ENCODE data around the gene MEF2C.
"Not testable (repeated sequence)": the region's sequence is repeated elsewhere in the genome, so short reads cannot be mapped to it uniquely, and the experiment has no call there.

MEF2C gene

DNA sequence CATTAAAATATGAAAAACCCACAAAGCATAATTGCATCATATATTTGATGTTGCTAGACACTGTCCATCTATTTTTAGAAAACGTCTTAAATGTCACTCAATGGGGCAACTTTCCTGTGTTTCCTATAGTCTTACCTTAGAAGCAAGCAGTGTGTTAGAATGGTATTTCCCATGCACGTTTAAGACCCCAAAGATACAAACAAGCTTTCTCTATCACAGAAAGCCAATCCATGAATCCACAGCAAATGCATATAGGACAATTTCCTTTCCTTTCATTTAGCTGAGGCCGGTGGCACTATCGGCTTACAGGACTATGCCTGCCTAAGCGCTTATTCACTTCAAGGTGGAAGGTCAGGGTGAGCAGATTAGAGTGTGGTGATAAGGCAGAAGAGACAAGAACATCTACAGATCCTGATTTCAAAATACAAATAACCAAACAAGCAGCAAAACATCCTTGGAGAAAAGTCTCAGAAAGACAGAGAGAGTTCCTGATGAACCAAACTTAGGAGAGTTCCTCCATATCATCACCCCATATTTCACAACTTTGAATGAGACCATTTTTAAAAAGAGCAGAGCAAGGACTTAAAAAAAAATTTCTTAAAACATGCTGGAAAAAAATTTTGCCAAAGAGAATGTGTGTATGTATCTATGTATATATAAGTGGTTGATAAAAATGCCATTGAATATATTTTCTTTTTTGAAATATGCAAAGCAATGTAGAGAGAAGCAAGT lies 57.2 kb downstream of the MEF2C start:
- DNase-seq, result no peak

DNA sequence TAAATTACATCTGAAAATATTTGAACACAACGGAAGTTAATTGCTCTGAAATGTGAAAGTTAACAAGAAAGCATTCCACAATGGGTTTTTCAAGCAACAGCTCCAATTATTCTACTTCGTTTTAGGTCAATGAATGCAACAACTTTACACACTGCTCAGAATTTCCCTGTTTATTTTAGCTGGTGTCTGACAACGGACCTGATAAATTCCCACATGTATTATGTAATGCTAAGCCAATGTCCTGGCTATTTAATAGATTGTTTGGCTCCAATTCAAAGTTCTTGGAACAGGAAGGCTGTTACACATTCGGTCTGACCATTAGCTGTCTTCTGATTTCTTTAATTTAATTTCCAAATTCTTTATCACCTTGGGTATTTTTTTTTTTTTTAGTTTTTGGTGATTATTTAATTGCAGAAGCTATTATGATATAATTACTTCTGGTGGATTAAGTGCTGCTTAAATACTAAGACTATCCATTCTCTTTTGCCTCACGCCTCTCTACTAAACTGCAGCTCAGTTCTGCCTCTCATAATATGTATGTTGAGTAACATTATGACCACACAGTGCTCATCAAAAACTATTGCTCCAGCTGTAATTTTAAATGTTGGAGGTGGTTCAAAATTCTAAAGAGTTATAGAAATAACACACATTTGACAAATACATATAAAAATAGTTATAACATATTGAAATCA lies 57.9 kb downstream of the MEF2C start:
- DNase-seq, result no peak

DNA sequence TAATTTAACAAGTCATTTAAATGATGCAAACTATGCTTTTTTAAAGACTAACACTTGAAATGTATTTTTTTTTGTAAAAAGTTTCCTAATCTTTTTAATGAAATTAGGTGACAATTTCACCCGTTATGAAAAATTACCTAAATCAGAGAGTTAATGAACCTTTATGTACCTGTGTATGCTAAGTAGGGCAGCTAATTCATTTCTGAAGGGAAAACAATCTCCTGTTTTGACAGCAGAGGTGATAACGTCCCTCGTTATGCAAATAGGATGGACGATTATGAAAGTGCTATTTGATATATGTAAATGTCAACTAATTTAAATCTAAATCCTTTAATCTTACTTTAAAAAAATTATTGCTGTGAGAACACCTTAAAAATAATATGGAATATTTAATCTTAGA lies 58.8 kb downstream of the MEF2C start:
- DNase-seq, result no peak

DNA sequence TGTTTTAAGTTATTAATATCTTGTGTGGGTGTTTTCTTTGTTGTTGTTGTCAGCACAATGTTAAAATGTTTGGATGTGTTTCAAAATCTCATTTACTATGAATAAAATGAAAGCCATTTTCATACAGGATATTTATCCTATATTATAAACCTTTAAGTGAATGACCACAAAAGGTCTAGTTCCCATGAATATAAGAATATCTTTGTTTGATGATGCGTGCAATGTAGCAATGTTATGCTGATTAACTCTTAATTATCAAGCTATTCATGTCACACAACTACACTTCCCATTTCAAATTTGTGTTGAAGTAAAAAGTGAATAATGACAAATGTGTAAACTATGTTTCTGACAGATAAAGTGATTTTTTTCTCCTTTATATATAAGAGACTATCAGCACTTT lies 59.8 kb downstream of the MEF2C start:
- no peak for DNase-seq

DNA sequence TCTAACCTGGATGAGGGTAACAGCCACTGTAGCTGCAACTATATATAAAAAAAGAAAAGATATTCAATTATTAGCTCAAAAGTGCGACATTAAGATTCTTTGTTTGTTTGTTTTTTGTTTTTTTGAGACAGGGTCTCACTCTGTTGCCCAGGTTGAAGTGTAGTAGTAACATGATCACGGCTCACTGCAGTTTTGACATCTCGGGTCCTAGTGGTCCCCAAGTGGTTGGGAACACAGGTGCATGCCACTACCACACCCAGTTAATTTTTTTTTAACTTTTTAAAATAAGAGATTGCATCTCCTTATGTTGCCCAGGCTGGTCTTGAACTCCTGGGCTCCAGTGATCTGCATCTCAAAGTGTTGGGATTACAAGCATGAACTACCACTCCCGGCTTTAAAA lies 61.8 kb downstream of the MEF2C start:
- DNase-seq, result no peak

DNA sequence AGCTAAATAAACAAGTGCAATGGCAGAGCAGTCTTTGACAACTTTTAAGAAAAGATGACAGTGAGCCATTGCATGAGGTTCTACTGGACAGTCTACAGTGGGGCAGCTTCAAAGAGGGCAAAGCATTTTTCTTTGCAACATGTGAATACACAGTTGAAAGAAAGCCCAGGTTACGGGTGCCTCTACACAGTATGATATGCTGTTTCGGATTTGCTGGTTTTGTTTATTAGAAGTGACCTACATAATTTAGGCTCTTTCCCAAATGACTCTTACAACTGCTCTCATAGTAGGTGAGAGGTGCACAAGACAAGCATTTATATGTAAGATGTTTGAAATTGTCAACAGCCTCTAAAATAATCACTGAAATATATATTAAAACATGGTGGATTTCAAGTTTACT lies 62.4 kb downstream of the MEF2C start:
- no peak for DNase-seq

DNA sequence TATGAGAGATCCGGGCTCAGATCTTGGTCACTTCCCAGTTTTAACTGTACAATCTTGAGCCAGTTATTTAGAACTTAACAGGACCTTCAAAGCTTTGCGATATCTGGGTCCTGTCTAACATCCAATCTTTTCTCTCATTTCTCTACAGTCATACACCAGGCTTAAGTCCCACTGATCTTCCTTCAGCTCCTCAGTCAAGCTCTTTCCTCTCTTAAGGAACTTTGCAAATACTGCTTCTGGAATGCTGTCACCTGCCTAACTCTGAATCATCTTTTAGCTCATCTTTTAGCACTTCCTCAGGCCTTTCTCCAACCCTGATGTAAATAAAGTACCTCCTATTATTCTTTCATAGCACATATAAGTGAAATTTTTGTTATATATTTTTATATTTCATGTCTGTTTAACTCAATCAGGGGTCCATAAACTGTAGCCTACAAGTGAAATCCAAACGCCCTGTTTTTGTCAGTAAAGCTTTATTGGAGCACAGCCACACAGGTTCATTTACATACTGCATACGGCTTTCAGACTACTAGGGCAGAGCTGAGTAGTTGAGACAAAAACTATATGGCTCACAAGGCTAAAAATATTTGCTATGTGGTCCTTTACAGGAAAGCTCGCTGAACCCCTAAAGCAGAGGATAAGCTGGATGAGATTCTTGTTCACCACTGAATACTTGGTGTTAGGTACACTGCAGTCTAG lies 63.5 kb downstream of the MEF2C start:
- no peak for DNase-seq

DNA sequence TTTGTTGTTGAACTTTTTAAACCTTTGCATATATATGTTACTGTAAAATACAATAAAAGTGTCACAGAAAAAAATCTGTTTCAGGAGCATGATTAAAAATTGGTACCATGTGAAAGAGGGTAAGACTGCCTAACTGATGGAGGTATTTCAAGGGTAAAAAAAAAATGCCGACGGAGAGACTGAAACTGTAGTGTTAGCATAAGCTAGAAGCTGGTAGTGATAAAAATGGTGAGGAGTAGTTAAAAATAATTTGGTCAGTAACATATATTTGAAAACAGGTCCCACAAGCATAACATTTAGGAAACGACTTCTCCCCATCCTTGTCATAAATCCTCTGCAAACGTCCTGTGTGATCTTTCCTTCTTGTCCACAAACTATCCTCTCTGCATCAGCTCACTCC lies 64.7 kb downstream of the MEF2C start:
- no peak for DNase-seq

DNA sequence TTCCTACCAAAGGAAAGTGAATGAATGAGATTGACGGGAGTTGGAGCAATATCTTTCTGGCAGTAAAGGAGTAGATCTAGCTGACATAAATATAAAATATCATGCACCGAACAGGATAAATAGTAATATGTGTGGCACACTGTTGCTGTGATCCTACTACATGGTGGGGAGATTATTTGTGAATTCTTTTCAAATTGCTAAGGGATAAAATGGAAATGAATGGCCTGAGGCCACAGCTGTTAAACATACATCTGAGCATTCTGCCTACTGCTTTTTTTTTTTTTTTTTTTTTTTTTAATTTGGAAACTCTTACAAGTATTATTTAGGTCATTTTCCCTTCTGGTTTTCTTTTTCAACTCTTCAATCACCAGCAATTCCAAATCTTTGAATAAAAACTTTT lies 66.8 kb downstream of the MEF2C start:
- DNase-seq, result no peak

DNA sequence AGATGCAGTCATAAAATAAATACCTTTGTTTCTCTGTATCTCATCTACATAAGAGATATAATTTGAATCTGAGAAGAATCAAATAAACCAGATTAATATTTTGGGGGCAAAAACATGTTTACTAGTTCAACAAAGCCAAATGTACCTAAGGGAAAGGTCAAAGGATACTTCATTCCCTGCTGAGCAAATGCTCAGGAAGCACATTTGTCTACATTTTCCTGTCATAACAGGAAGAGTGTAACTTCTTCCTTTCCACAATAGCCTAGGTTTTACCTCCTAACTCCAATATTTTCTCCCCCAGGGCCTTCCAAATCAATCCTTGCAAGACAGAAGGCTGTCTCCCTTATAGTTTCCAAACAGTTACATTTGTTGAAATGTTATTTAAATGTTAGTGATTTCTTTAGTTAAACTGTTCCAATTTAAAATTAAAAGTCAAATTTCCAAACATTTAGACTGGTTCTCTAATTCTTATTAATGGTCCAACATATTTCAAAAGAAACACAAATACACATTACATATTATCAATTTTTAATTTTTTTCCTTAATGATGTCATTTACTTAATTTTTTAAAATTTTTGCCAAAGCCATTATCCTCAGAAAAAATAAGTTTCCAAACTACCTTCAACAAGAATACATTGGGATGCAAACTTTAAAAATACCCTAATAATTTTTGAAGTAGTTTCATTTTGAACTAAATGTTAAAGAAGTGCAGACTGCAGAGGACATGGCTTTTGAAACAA lies 67.8 kb downstream of the MEF2C start:
- DNase-seq, result no peak

DNA sequence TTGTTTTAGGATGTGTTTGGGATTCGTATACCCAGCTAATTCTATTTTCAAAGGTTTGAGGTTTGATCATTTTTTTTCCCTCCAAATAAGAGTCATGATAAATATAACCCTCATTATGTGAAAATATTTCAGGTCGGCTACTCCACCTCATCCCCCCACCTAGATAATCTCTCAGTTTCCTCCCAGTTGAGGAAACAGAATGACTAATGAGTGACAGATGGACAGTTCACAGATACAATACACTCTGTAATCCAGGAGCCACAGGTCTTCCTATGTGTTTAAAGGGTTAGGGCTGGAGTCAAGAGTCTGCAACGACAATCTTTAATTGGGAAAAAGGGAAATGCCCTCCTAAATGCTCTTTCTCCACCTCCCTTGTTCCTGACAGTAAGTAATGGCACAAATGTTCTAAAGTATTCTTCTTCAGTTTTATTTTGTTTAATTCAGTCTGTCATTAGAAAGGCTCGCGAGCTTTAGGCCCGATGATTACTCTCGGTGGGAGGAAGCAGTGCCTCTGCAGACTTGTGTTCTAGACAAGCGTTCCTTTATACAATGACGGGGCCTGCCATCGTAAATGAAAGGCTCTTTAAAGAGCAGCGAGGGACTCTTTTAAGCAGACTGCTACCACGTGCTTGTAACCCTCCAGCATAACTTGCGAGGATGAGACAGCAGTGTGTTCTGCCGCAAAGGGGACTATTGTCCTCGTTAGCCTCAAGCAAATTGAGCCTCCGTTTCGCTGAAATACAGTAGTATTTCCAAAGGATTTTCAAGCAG lies 69.0 kb downstream of the MEF2C start:
- DNase-seq, result no peak

DNA sequence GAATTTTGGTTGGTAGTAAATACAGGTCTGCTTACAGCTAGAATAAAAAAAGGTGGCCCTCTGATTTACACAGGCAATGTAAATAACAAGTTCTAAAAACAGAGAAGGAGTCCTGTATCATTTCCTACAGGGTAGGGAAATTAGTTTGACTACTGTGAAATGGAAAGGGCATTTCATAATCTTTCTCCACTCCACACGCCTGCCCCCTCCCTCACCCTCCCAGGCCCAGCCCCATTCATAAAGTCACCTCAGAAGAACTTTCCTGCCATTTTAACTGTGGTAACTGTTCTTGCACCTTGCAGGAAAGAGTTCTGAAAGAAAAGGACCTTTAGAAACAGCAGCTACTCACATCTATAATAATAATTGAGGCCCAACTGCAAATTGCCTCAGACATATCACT lies 69.7 kb downstream of the MEF2C start:
- no peak for DNase-seq

DNA sequence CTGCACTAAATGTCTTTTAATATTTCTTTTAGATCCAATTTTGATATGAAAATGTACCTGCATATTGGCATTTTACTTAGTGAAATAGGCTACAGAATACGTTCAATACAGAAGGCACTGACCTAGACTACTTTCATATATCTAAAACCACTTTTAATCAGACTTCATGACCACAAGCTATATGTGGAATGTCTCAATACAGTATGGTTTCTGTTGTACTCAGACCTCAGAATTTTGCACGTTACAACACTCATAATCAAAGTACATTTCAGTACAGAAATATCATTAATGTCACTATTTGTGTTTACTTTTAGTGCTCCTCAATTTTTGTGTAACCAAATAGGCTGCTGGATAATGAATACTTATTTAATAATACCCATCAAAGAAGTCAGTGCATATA lies 74.8 kb downstream of the MEF2C start:
- DNase-seq, result no peak

DNA sequence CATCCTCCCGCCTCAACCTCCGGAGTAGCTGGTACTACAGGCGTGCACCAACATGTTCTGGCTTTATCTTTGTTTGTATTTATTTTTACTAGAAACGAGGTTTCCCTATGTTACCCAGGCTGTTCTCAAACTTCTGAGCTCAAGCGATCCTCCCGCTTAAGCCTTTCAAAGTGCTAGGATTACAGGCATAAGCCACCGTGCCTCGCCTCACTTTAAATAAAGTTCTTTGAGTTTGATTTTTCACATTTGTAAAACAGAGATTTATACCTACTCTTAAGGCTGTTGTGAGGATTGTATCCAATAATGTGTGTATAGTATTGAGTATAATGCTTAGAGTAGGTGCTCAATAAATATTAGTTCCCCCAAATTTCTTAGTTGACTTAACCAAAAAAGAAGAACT lies 75.7 kb downstream of the MEF2C start:
- no peak for DNase-seq

DNA sequence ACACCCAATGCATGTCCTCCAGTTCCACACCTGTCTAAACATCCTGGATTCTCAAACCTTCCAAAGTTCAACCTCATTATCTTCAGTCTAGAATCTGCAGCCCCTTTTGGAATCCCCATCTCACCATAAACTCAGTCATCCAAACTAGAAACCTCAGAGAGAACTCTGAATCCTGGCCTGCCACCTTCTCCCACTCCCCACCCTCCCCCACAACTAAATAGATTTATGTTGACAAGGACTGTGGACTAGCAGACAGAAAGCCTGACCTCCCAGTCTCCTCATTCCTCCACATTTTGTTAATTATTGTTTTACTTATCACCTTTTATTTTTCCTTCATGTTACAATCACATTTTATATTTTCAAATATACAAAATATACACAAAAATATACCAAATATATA lies 76.6 kb downstream of the MEF2C start:
- no peak for DNase-seq

DNA sequence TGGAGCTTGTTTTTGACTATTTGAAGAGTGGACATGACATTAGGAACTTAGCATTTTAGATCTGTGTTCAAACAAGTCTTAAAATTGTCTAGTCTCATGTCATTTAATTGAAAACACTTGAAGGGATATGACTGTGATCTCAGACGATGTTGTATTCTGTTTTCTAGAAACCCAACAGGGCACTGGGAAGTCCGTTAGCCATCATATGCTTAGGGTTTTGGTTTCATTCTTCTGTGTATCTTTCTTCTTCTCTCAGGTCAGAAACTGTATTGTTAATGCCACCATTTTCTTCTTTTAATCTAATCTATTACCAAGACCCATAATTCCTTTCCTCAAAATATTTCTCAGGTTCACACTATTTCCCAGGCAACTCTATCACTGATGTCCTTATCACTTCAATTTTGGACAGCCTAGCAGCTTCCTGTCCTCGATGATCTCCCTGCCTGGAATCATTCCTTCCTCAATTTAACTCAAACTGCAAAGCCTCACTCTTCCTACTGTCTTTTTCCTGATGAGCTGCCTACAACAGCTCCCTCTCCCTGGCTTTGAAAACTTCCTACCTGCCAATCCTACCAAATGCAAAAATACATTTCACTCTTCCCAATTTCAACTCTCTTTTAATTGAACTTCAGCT lies 77.7 kb downstream of the MEF2C start:
- DNase-seq, result no peak

DNA sequence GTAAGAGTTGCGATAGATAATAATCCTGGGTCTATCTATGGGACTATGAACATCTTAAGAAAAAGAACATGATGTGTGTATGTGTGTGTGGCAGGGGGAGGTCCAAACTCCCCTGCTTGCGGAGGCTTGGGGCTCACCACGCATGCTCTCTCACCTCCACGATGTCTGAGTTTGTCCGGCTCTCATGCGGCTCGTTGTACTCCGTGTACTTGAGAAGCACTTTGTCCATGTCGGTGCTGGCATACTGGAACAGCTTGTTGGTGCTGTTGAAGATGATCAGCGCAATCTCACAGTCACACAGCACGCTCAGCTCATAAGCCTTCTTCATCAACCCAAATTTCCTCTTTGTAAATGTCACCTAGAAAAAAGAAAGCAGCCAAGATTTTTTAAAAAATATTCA lies 78.5 kb downstream of the MEF2C start:
- no peak for DNase-seq

DNA sequence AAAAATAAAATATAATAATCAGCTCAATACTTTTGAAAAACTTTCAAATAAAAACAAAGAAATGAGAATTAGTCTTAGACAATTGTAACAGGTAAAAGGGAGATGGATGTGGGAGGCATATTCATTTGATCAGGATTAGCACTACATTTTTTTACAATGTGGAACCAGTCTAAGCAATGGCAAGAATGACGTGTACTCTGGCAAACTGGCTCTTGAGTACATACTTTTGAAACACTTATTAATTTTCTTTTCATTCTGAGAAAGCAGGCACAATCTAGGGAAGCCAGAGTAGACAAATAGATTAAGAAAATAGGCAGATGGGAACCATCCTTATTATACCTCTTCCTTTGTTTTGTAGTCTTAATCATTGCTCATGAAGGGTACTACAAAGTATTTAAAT lies 79.7 kb downstream of the MEF2C start:
- no peak for DNase-seq

DNA sequence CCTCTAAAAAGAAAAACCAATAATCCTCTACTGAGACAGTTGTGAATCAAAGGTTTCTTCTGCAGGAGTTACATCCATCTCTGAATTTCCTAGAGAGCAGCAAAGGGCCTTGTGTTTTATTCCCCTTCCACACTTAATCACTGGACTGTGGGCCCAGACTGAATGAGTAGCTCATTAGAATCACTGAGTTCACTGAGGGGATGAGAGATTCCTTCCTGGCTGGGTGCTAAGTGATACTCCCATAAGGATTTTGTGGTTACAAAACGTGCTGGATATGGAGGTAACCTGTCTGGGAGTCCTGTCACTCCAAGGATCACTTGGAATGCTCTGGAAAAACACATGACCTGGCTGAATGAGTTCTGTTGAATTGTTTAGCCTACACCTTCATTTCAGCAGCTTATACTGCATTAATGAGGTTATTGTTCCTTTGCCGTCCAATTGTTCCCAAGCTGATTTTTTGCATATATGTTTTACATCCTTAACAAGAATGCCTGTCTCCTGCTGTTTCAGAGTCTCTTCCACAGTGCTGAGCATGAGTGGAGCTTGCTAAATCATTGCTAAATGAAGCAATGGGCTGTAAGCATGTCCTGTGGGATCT lies 82.9 kb downstream of the MEF2C start:
- DNase-seq, result no peak

DNA sequence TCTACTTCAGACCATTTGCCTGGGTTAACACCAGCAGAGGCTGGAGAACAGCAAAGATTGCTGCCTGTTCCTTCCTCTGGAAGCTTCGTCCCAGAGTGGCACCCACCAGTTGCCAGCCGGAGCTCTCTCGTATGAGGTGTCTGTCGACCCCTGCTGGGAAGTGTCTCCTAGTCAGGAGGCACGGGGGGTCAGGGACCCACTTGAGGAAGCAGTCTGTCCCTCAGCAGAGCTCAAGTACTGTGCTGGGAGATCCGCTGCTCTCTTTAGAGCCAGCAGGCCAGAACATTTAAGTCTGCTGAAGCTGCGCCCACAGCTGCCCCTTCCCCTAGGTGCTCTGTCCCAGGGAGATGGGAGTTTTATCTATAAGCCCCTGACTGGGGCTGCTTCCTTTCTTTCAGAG lies 84.1 kb downstream of the MEF2C start:
- not testable (repeated sequence) for DNase-seq

DNA sequence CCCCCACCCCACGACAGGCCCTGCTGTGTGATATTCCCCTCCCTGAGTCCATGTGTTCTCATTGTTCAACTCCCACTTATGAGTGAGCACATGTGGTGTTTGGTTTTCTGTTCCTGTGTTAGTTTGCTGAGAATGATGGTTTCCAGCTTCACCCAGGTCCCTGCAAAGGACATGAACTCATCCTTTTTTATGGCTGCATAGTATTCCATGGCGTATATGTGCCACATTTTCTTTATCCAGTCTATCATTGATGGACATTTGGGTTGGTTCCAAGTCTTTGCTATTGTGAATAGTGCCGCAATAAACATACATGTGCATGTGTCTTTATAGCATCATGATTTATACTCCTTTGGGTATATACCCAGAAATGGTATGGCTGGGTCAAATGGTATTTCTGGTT lies 89.2 kb downstream of the MEF2C start:
- not testable (repeated sequence) for DNase-seq
